ENCODE data around the gene RARB. TPM values are rescaled to one million over a fixed set of nuclear protein-coding genes. Genes with fewer than 3 reads are reported as not detected.
A peak's percentile ranks its signal among the peaks of the same experiment; 100 is the strongest.

RARB gene
- total RNA-seq, 1 donor from 2014 or later: 1.8 TPM

GRCh38 chr3:25396686-25397085, 31.4 kb upstream of the RARB start:
- TF ChIP-seq CTCF (IDR thresholded peaks at IDR 0.05) (no peak), EZH2phosphoT487 (IDR thresholded peaks at IDR 0.05) (no peak), EZH2 (IDR thresholded peaks at IDR 0.05) (no peak)
- H3K4me3 ChIP-seq: no peak overlapping the region
- Mint-ChIP-seq H3K36me3 (no peaks in the 10 kb centered on the region), H3K4me1 (no peaks in the 10 kb centered on the region), H3K27me3 (ENCODE audit: insufficient read depth, low read depth) (peaks cover 3% of the 10 kb centered on the region), H3K27ac (peak overlapping the region; percentile 51), H3K4me3 (no peak overlapping the region), H3K9me3 (peaks cover 20% of the 10 kb centered on the region)
- no peak overlapping the region for H3K27ac ChIP-seq
- H3K9ac ChIP-seq: no peak overlapping the region
- no peak overlapping the region for H2AFZ ChIP-seq (replicated peaks)
- H3K27me3 ChIP-seq: no peaks in the 10 kb centered on the region
- no peaks in the 10 kb centered on the region for H3K79me2 ChIP-seq (ENCODE audit: low read depth)
- no peaks in the 10 kb centered on the region for H4K20me1 ChIP-seq (ENCODE audit: low read depth)
- H3K36me3 ChIP-seq: no peaks in the 10 kb centered on the region
- no peaks in the 10 kb centered on the region for H3F3A ChIP-seq (ENCODE audit: low read depth)
- H3K4me1 ChIP-seq: no peaks in the 10 kb centered on the region
- H3K9me3 ChIP-seq (ENCODE audit: low read depth): no peaks in the 10 kb centered on the region
- no peak for DNase-seq (ENCODE audit: low spot score)
- H3K4me2 ChIP-seq: no peak overlapping the region

GRCh38 chr3:25397150-25397549, 30.9 kb upstream of the RARB start:
- H3K4me3 ChIP-seq: no peak overlapping the region
- no peak overlapping the region for H3K4me3 Mint-ChIP-seq
- H3K27me3 Mint-ChIP-seq (ENCODE audit: insufficient read depth, low read depth): peaks cover 3% of the 10 kb centered on the region
- no peaks in the 10 kb centered on the region for H3K27me3 ChIP-seq
- no peaks in the 10 kb centered on the region for H3F3A ChIP-seq (ENCODE audit: low read depth)
- DNase-seq (ENCODE audit: low spot score): no peak
- TF ChIP-seq EZH2 (IDR thresholded peaks at IDR 0.05): no peak
- TF ChIP-seq CTCF (IDR thresholded peaks at IDR 0.05): no peak
- TF ChIP-seq EZH2phosphoT487 (IDR thresholded peaks at IDR 0.05): no peak
- no peak overlapping the region for H3K4me2 ChIP-seq
- no peak overlapping the region for H3K9ac ChIP-seq
- H2AFZ ChIP-seq (replicated peaks): no peak overlapping the region
- no peaks in the 10 kb centered on the region for H4K20me1 ChIP-seq (ENCODE audit: low read depth)
- peaks cover 17% of the 10 kb centered on the region for H3K9me3 Mint-ChIP-seq
- no peak overlapping the region for H3K27ac Mint-ChIP-seq
- H3K27ac ChIP-seq: no peak overlapping the region
- H3K4me1 Mint-ChIP-seq: no peaks in the 10 kb centered on the region
- H3K79me2 ChIP-seq (ENCODE audit: low read depth): no peaks in the 10 kb centered on the region
- H3K9me3 ChIP-seq (ENCODE audit: low read depth): no peaks in the 10 kb centered on the region
- H3K36me3 Mint-ChIP-seq: no peaks in the 10 kb centered on the region
- H3K4me1 ChIP-seq: no peaks in the 10 kb centered on the region
- H3K36me3 ChIP-seq: no peaks in the 10 kb centered on the region

GRCh38 chr3:25400587-25400986, 27.5 kb upstream of the RARB start:
- H3K9me3 ChIP-seq (ENCODE audit: low read depth): no peaks in the 10 kb centered on the region
- no peaks in the 10 kb centered on the region for H3K36me3 ChIP-seq
- Mint-ChIP-seq H3K36me3 (no peaks in the 10 kb centered on the region), H3K4me3 (no peak overlapping the region), H3K27ac (no peak overlapping the region), H3K27me3 (ENCODE audit: insufficient read depth, low read depth) (peaks cover 3% of the 10 kb centered on the region), H3K4me1 (no peaks in the 10 kb centered on the region), H3K9me3 (no peaks in the 10 kb centered on the region)
- H4K20me1 ChIP-seq (ENCODE audit: low read depth): no peaks in the 10 kb centered on the region
- H3F3A ChIP-seq (ENCODE audit: low read depth): no peaks in the 10 kb centered on the region
- H2AFZ ChIP-seq (replicated peaks): no peak overlapping the region
- no peak overlapping the region for H3K4me3 ChIP-seq
- TF ChIP-seq EZH2 (IDR thresholded peaks at IDR 0.05) (no peak), CTCF (IDR thresholded peaks at IDR 0.05) (no peak), EZH2phosphoT487 (IDR thresholded peaks at IDR 0.05) (no peak)
- H3K4me1 ChIP-seq: no peaks in the 10 kb centered on the region
- H3K4me2 ChIP-seq: no peak overlapping the region
- no peak for DNase-seq (ENCODE audit: low spot score)
- H3K79me2 ChIP-seq (ENCODE audit: low read depth): no peaks in the 10 kb centered on the region
- H3K27ac ChIP-seq: no peak overlapping the region
- H3K27me3 ChIP-seq: no peaks in the 10 kb centered on the region
- H3K9ac ChIP-seq: no peak overlapping the region
